ENCODE measurements around the gene ARIH2.

ARIH2 gene

GRCh38 chr3:48979451-48979850 is 60.8 kb downstream of the ARIH2 start:
- DNase-seq, result no peak

DNA sequence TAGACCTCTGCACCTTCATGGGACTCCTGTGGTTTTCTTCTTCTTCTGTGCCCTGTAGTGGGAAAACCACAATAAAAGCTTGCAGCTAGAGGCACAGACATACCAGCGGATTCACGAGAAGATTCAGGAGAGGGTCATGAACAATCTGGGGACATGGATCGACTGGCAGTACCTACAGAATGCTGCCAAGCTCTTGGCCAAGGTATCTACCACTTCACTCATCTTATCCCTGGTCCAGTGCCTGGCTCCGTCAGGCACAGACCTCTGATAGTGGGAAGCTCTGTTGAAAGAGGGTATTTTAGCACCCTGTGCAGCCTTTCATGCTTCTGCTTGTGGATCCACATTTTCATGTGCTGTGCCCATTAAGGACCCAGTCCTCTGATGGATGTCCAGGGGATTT is 61.7 kb downstream of the ARIH2 start:
- DNase-seq, result no peak

GRCh38 chr3:48982016-48982415 is 63.4 kb downstream of the ARIH2 start:
- no peak for DNase-seq

GRCh38 chr3:48982686-48983085 is 64.0 kb downstream of the ARIH2 start:
- no peak for DNase-seq

DNA sequence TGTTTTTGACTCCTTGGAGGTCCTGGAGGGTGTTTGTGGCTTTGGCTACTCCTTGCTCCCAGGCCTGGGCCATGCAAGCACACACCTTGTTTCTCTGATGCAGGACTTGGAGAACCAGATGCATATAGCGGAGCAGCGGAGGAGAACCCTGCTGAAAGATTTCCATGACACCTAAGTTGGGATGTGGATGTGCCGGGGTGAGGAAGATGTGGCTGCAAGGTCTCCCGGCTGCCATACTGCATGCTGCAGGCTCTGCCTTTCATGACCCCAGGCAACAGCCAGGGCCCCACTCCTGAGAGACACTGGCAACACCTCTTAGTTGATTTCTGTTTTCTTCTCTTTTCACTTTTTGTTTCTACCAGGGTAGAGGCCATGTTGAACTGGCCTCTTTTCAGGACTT is 64.5 kb downstream of the ARIH2 start:
- DNase-seq, result no peak

- DNase-seq, result no peak
Observed at GRCh38 chr3:48984663-48985062, 66.0 kb downstream of the ARIH2 start.

- DNase-seq, result no peak
Observed at GRCh38 chr3:48985831-48986376, 67.3 kb downstream of the ARIH2 start.

DNA sequence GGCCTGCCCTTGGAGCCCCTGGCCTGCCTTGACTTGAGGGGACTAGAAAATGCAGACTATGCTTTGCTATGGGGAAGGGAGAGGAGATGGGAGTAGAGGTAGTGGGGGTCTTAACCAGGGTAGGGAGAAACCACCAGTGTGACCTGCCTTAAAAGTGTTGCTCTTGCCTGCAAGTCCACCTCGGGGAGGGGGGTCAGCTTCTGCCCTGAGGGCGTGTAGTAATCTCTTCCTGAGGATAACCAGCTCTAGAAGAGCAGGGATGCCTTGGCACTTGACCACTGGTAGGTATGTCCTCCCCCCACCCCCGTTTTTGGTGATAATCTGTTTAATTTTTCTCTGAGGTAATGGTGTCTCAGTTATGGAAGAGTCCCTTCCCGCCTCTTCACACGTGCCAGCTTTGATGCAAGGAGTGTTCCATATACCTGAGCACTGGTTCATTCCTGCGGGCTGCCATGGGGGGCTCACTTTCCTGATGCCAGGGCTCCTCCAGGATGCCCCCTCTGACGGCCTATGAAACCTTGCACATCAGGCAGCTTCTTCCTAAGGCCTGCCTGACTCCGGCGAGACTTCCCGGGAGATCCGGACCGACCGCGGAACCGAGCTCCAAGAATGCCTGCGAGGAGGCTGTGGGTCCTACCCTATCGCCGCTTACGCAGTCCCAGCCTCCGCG is 70.6 kb downstream of the ARIH2 start:
- peak; percentile 18 for DNase-seq

DNA sequence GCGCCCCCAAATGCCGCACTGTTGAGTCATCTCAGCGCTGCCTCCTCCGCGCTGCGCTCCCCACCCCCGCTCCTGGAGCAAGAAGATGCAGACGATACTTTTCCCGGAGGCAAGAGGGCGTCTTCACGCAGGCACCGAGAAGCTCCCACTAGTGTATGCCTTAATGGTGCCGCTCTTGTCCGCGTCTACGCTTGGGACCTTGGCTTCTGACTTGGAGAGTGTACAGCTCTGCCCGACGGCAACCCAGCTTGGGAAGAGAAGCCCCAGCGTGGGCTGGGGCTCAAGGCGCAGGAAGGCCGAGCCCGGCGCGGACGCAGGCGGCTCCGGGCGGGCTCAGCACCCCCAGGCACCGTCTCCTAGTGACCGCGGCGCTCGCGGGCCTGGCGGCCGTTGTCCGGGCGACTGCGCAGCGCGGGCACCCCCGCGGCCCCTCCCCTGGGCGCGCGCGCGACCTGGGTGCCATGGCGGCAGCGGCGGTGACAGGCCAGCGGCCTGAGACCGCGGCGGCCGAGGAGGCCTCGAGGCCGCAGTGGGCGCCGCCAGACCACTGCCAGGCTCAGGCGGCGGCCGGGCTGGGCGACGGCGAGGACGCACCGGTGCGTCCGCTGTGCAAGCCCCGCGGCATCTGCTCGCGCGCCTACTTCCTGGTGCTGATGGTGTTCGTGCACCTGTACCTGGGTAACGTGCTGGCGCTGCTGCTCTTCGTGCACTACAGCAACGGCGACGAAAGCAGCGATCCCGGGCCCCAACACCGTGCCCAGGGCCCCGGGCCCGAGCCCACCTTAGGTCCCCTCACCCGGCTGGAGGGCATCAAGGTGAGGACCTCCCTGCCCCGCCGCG is 71.4 kb downstream of the ARIH2 start, which contains the start of gene P4HTM:
TSS of gene P4HTM (plus strand) at position 446 of the 840 bp plus-strand sequence. CDS start at position 462, 16 bp downstream.
- peak; percentile 85 for DNase-seq

DNA sequence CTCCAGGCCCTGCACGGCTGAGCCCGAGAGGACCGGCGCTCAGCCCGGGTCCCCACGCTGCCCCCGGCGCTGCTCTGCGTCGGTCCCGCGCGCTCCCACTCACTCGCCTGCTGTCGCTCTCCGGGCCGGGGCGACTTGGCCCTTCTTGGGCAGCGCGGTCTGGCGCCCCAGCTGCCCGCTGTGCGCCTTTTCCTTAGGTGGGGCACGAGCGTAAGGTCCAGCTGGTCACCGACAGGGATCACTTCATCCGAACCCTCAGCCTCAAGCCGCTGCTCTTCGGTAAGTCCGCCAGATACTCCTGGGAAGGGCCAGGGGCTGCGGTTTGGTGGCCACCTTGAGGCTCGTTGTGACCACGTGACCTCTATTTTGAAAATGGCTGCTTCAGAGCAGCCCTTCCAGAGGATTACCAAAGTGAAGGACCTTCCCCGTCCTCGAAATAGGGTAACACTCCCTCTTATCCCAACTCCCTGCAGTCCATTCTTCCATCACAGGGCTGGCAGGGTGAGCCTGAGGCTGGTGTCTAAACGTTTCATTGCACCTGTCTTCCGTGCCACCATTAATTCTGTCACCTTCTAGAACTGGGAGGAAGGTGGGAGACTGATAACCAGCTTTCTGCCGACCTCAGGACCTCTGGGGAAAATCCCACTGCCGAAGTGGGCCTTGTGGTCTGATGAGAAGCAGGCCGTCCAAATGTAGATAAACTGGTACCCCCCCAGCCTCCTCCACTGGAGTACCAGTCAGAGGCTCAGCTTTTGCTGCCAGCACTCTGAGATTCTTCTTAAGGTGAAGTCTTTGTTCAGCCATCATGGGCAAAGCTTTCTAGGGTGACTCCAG is 72.2 kb downstream of the ARIH2 start:
- peak; percentile 58 for DNase-seq

DNA sequence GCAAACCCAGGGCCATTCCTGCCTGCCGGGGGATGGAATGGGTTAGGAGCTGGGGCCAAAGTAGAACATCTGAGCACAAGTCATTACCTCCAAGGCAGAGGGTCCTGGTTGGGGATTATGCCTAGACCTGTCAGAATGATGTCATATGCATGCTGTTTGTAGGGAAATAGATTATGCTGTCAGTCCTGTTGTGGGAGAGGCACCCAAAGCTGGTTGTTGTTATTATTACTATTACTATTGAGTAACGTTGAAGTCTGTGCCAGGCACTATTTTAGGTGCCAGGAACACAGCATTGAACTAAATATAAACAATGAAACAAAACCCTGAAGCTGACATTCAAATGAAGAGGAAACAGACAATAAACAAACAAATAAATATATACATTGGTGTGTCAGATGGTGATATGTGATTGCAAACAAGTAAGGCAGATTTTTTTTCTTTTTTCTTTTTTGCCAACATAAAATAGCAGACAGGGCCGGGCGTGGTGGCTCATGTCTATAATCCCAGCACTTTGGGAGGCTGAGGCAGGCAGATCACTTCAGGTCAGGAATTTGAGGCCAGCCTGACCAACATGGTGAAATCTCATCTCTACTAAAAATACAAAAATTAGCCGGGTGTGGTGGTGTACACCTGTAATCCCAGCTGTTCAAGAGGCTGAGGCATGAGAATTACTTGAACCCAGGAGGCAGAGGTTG is 73.4 kb downstream of the ARIH2 start:
- DNase-seq, result no peak

DNA sequence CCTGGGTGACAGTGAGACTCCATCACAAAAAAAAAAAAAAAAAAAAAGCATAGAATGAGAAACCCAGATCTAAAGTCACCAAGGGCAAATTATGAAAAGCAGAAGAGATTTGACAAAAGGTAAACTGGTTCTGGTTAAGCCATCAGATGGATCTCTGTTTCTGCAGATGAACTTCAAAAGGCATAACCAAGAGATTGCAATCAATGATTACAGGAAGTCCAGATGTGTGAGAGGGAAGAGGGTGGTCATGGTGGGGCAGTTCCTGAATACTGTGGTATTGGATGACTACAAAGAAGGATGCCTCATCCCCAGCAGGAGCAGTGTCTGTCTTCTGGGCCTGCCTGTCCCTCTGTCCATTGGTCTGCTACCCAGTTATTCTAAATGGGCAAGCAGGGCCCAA is 75.2 kb downstream of the ARIH2 start:
- no peak for DNase-seq

- no peak for DNase-seq
Observed at GRCh38 chr3:48996640-48997039, 78.0 kb downstream of the ARIH2 start.

DNA sequence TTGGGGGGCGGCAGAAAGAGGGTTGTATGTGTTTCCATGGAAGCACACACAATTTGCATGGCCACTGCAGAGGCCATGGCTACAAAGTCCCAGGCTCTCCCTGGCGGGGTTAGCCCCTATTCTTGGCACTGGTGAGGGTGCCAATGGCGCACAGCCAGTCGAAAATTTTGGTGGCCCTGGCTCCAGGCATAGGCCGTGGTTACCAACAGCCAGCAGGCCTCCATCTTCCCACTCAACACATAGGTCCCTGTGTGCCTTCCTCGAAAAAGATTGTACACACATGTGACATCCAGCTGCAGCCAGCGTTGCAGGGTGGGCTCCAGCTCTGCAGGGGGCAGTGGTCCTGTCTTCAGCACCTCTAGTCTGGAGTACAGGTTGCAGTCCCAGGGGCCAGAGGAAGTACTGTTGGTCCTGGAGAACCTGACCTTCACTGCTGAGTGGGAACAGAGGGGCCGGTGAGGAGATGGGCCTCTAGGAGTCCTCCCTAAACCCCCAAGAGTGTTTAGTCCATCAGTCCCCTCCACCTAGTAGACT is 78.5 kb downstream of the ARIH2 start:
- no peak for DNase-seq

GRCh38 chr3:48997714-48998637 is 79.3 kb downstream of the ARIH2 start:
- DNase-seq, result no peak

DNA sequence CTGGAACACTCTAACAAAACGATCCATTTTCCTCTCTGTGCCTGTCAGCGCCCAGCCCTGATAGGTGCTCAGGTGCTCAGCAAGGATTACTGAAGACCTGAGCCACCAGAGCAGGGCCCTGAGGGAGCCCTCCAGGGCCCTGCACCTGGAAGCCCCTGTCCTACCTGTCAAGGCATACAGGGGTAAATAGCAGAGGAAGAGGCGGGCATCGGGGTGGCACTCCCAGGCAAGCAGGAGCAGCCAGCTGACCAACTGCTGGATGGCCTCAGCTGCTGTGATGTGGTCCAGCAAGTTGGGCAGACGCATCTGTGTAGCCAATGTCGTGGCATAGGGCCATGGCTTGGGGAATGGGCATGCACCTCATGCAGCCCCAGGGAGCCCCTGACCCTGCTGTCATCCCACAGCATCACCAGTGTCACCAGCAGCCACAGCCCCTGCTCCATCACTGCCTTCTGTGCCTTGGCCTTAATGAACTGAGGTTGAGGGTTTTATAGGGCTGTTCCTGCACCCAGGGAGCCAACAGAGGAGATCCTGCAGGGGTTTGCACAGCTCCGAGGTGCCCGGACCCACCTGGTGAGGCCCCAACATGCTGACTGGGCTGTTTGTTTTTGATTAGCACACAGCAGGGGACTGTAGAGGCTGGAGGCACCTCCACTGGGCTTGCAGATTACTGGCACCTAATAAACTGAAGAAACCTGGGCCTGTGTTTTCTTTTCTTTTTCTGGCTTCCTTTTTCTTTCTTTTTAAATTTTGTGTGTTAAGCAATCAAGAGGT is 80.6 kb downstream of the ARIH2 start:
- DNase-seq, result peak; percentile 43

DNA sequence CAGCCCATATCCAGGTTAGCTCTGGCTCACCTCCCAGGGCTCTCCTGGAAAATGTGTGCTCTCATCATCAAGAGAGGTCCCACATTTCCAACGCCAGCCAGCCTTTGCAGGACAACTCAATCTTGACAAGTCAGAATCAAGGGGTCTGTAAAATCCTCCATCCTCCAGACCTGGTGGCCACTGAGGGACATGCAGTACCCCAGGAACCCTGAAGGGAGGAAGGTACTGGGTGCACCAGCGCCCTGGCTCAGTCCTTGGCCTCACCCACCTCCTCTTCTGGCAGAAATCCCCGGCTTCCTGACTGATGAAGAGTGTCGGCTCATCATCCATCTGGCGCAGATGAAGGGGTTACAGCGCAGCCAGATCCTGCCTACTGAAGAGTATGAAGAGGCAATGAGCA is 82.5 kb downstream of the ARIH2 start:
- DNase-seq, result no peak

DNA sequence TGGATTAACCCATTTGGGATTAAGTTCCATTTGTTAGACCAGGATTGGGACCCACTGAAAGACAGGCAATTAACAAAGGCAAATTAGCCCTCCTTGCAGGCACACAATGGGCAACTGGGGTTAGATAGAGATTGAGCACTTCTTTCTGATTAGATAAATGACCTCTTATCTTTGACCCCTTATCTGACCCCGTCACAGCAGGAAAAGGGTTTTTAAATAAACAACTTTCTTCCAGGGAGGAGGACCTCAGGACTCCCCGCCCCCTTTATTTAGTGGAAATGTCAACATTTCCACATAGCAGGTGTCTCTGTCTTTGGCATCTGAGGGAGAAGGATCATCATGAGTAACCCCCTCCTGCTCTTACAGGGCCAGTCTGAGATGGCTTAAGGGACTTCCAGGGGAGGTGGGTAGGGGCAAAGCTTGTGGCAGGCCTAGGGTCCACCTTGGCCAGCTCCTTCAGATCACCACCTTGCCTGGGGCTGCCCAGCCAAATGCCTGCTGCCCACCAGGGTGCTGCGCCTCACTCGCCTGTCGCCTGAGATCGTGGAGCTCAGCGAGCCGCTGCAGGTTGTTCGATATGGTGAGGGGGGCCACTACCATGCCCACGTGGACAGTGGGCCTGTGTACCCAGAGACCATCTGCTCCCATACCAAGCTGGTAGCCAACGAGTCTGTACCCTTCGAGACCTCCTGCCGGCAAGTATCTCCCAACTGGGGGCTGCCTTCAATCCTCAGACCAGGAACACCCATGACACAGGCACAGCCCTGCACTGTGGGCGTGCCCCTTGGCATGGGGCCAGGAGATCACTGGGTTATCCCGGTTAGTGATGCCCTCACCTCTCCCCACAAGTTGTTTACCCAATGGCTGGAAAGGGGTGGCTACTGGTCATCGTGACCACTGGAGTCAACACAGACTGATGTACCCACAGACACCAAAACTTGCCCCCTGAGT is 86.0 kb downstream of the ARIH2 start:
- DNase-seq, result no peak

DNA sequence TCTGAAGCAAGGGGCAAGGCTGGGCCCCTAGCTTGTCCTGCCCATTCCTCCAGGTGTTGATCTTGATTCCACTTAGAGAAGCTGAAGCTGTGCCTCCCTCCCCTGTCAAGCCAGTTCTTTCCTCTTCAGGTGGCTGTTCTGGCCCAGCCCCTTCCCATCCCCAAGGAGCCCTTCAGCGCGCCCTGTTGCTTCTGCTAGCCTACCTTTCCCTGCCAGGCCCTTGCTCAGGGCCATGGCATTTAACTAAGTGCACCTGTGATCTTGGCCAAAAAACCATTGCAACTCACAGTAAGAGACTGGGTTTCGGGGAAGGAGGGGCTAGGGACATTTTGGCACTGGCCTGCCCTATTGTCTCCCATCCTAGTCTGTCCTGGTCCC is 86.7 kb downstream of the ARIH2 start:
- no peak for DNase-seq

Data from RPMI8226 (cell line).